IMR-90 (cell line): ENCODE data around the gene MEGF11. TPM values are rescaled to one million over a fixed set of nuclear protein-coding genes. Genes with fewer than 3 reads are reported as not detected.

Source experiments
- ATAC-seq: fragments of 200-7000 bp; cut with Tn5 transposase; 2 replicates; pipeline ENCODE4 v1.9.1; 2020; ENCODE audit warnings: low read depth, mild to moderate bottlenecking, moderate library complexity
- BruUV-seq: library from RNA; stranded (reverse); fragments of 400-500 nt; replicated peaks from 2 replicates; lab custom pipeline; 2021; lab: Mats Ljungman, UMichigan
- CTCF ChIA-PET: fragments of 300-600 bp; formaldehyde crosslinking; extraction: SDS; loops from one replicate; lab custom pipeline; 2021; ENCODE audit warnings: antibody characterized with exemption; lab: Yijun Ruan, JAX
- POLR2A ChIA-PET: fragments of 300-600 bp; sonication (Branson Sonifier 250); formaldehyde crosslinking; loops from one replicate; lab custom pipeline; 2022; ENCODE audit warnings: antibody characterized with exemption; ENCODE audit not compliant: unreplicated experiment; lab: Charles Lee
- DNase-seq: peaks from one replicate; pipeline ENCODE4 v3.0.0; 2013
- H2AFZ ChIP-seq: replicated peaks from 2 replicates; pipeline ENCODE3; 2013; ENCODE audit warnings: low read length, mild to moderate bottlenecking; ENCODE audit not compliant: poor library complexity
- H2AK5ac ChIP-seq: 2 replicates; pipeline ENCODE4 v1.6.1; 2013; ENCODE audit warnings: low read depth, low read length, inconsistent platforms
- H2AK9ac ChIP-seq: replicated peaks from 2 replicates; pipeline ENCODE3; 2013; ENCODE audit warnings: mild to moderate bottlenecking, low read depth, low read length, moderate library complexity; ENCODE audit not compliant: poor library complexity
- H2BK120ac ChIP-seq: 2 replicates; pipeline ENCODE4 v1.6.1; 2013; ENCODE audit warnings: low read depth, low read length, inconsistent platforms
- H2BK15ac ChIP-seq: 3 replicates; pipeline ENCODE4 v1.6.1; 2013; ENCODE audit warnings: low read depth, low read length, inconsistent platforms
- H2BK20ac ChIP-seq: 2 replicates; pipeline ENCODE4 v1.6.1; 2013; ENCODE audit warnings: low read depth, mild to moderate bottlenecking, inconsistent platforms, low read length, moderate library complexity
- H2BK5ac ChIP-seq: 2 replicates; pipeline ENCODE4 v1.6.1; 2013; ENCODE audit warnings: mild to moderate bottlenecking, low read depth, low read length, inconsistent platforms; ENCODE audit not compliant: poor library complexity, severe bottlenecking
- H3K14ac ChIP-seq: replicated peaks from 2 replicates; pipeline ENCODE4 v1.6.1; 2013; ENCODE audit warnings: low read depth, low read length, inconsistent platforms
- H3K18ac ChIP-seq: 2 replicates; pipeline ENCODE4 v1.6.1; 2013; ENCODE audit warnings: low read depth, low read length, control low read depth
- H3K23ac ChIP-seq: 2 replicates; pipeline ENCODE4 v1.6.1; 2013; ENCODE audit warnings: low read depth, low read length, inconsistent platforms
- H3K27ac ChIP-seq: 2 replicates; pipeline ENCODE4 v1.5.1; 2013; ENCODE audit warnings: mild to moderate bottlenecking, control low read depth, low read length; ENCODE audit not compliant: insufficient read depth
- H3K27me3 ChIP-seq: 2 replicates; pipeline ENCODE4 v1.6.1; 2013; ENCODE audit warnings: low read length; ENCODE audit not compliant: control insufficient read depth, insufficient read depth
- H3K36me3 ChIP-seq: 2 replicates; pipeline ENCODE4 v1.6.1; 2013; ENCODE audit warnings: low read length, mixed read lengths; ENCODE audit not compliant: control insufficient read depth, insufficient read depth
- H3K4ac ChIP-seq: 2 replicates; pipeline ENCODE4 v1.6.1; 2013; ENCODE audit warnings: low read depth, low read length, inconsistent platforms
- H3K4me1 ChIP-seq: 2 replicates; pipeline ENCODE4 v1.6.1; 2013; ENCODE audit warnings: low read length, mixed read lengths; ENCODE audit not compliant: control insufficient read depth, insufficient read depth
- H3K4me2 ChIP-seq: 2 replicates; pipeline ENCODE4 v1.6.1; 2013; ENCODE audit warnings: low read depth, mild to moderate bottlenecking, control low read depth, low read length, moderate library complexity
- H3K4me3 ChIP-seq: 2 replicates; pipeline ENCODE4 v1.5.1; 2013; ENCODE audit warnings: low read depth, mild to moderate bottlenecking, control low read depth, low read length, moderate library complexity; ENCODE audit not compliant: insufficient read depth
- H3K56ac ChIP-seq: 2 replicates; pipeline ENCODE4 v1.6.1; 2013; ENCODE audit warnings: low read length, inconsistent platforms; ENCODE audit not compliant: insufficient read depth; ENCODE audit errors: extremely low read depth
- H3K79me1 ChIP-seq, 2 experiments: 2 replicates each; pipeline ENCODE4 v1.6.1; 2013; ENCODE audit warnings: low read length in 2 of 2, inconsistent platforms in 1 of 2, low read depth in 1 of 2
- H3K9ac ChIP-seq: 2 replicates; pipeline ENCODE4 v1.6.1; 2013; ENCODE audit warnings: low read depth, low read length, control low read depth
- H3K9me1 ChIP-seq: 2 replicates; pipeline ENCODE4 v1.6.1; 2013; ENCODE audit warnings: low read length, inconsistent platforms; ENCODE audit not compliant: insufficient read depth
- H3K9me3 ChIP-seq: 2 replicates; pipeline ENCODE4 v1.6.1; 2013; ENCODE audit warnings: low read length; ENCODE audit not compliant: control insufficient read depth, insufficient read depth
- H4K20me1 ChIP-seq: 2 replicates; pipeline ENCODE4 v1.6.1; 2013; ENCODE audit warnings: low read length, inconsistent platforms; ENCODE audit not compliant: insufficient read depth
- H4K5ac ChIP-seq: 2 replicates; pipeline ENCODE4 v1.6.1; 2013; ENCODE audit warnings: mild to moderate bottlenecking, low read depth, low read length, control low read depth
- H4K8ac ChIP-seq, 2 experiments: 2 replicates each; pipeline ENCODE4 v1.6.1; 2013; ENCODE audit warnings: low read depth in 2 of 2, low read length in 2 of 2, control low read depth in 1 of 2, inconsistent platforms in 1 of 2
- H4K91ac ChIP-seq: 2 replicates; pipeline ENCODE4 v1.6.1; 2013; ENCODE audit warnings: low read depth, low read length, inconsistent platforms; ENCODE audit not compliant: insufficient read depth
- POLR2A ChIP-seq: IDR thresholded peaks from 2 replicates; pipeline ENCODE4 v1.6.1; 2012; ENCODE audit warnings: mild to moderate bottlenecking, low read depth, low read length
- USF2 ChIP-seq: fragments of 150-350 bp; IDR thresholded peaks from 2 replicates; pipeline ENCODE4 v1.6.1; 2017; ENCODE audit warnings: mild to moderate bottlenecking, antibody characterized with exemption, low read length, low read depth
- WGBS, 2 experiments: methylation state at CpG; one replicate each; pipeline versions ENCODE4 v1.1.5 to v1.1.7; 2013; ENCODE audit warnings: missing lambda C conversion rate in 2 of 2; ENCODE audit not compliant: insufficient read length in 1 of 2; ENCODE audit errors: extremely low coverage in 2 of 2; 5-methylcytosine and 5-hydroxymethylcytosine counted together
- dilution Hi-C: fragments of 300-500 bp; cut with HindIII; formaldehyde crosslinking; loops from one replicate; pipeline ENCODE4 v1.14.3; 2018; ENCODE audit warnings: low sequenced_read_pairs; ENCODE audit not compliant: unreplicated experiment
- in situ Hi-C: fragments of 300-500 bp; cut with MboI; formaldehyde crosslinking; loops from 3 replicates; pipeline ENCODE4 v1.14.3; 2019; ENCODE audit warnings: low sequenced_read_pairs, inconsistent platforms, mixed read lengths
- intact Hi-C: fragments of 100-400 bp; cut with micrococcal nuclease; formaldehyde crosslinking; loops from 2 replicates; pipeline ENCODE4 v1.10.0; 2022
- polyA plus RNA-seq, 3 experiments: library from polyadenylated mRNA; depleted of rRNA; stranded (reverse); fragments of >200 nt; gene quantifications; 2 replicates each; pipeline ENCODE4 v1.2.3, GENCODE V29; 2012; ENCODE audit warnings: low replicate concordance in 1 of 3
- total RNA-seq: library from RNA; depleted of rRNA; stranded (reverse); fragments of >200 nt; gene quantifications from 2 replicates; pipeline ENCODE4 v1.2.3, GENCODE V29; 2012

MEGF11 gene
- total and polyA plus RNA-seq, 2 of the 4 experiments (the other 2 are of a cell fraction): not detected

DNA sequence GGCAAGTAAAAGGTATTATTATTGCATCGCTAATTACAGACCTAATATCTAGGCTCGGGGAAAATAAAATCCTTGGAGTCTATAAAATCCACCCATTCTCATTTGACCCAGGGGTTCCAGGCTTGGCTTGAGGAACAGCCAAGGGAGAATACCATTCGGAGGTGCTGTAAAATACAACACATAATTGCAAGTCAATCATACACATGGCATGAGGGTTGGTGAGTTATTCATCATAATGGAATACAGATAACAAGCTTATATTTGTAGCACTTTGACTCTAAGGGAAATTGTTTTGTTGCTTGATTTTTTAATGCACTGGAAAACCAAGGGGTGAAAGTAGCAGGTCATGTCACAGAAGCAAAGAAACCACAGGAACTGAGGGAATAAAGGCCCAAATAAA, 23.0 kb upstream of the MEGF11 start:
- Histone ChIP-seq H3K4me2 (no peak overlapping the region), H3K27ac (no peak overlapping the region), H4K8ac (no peak overlapping the region), H3K9me3 (peaks cover 2% of the 10 kb centered on the region; the same call in 1 of the 2 replicates), H2BK120ac (no peak overlapping the region), H3K14ac (no peak overlapping the region), H3K9ac (no peak overlapping the region), H2AK5ac (no peak overlapping the region), H3K27me3 (peaks cover 32% of the 10 kb centered on the region), H4K5ac (no peak overlapping the region), H2BK15ac (no peak overlapping the region), H2BK5ac (no peak overlapping the region), H3K56ac (no peak overlapping the region), H3K18ac (no peak overlapping the region), H4K20me1 (no peaks in the 10 kb centered on the region), H3K4me3 (no peak overlapping the region), H3K9me1 (no peaks in the 10 kb centered on the region), H3K79me1 (no peaks in the 10 kb centered on the region), H3K36me3 (no peaks in the 10 kb centered on the region), H2AFZ (no peak overlapping the region), H2BK20ac (no peak overlapping the region), H2AK9ac (no peak overlapping the region), H4K91ac (no peak overlapping the region), H3K4me1 (no peaks in the 10 kb centered on the region), H3K23ac (no peak overlapping the region), H3K4ac (no peak overlapping the region)
- BruUV-seq: no TSS peak
- no CpG with 5 or more reads among the region's 3 CpGs for WGBS, 2 experiments
- ChIA-PET CTCF (no interaction called here), POLR2A (no interaction called here)
- DNase-seq (no peak), ATAC-seq (no peak)
- dilution Hi-C loops: no loop called here
- in situ Hi-C loops: loop anchor here (25.0 kb wide), 1 partner anchor 664 kb away; the partner anchor contains the start of genes INTS14 and SLC24A1
- intact Hi-C loops: no loop called here
- no peak for TF ChIP-seq POLR2A
- no peak for TF ChIP-seq USF2
